ENCODE results near the gene GUCY2D.

DNA sequence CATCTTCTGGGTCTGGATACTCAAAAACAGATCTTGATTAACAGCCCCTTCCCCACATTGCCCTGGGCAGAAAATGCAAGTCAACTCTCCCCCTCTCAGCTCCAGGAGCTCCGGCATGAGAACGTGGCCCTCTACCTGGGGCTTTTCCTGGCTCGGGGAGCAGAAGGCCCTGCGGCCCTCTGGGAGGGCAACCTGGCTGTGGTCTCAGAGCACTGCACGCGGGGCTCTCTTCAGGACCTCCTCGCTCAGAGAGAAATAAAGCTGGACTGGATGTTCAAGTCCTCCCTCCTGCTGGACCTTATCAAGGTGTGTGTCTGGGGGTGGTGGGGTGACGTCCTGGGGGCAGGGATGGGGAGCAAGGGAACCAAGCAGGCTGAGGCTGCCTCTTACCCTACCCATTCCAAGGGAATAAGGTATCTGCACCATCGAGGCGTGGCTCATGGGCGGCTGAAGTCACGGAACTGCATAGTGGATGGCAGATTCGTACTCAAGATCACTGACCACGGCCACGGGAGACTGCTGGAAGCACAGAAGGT is 9.7 kb downstream of the GUCY2D start:
- TF ChIP-seq, protein P1, sequence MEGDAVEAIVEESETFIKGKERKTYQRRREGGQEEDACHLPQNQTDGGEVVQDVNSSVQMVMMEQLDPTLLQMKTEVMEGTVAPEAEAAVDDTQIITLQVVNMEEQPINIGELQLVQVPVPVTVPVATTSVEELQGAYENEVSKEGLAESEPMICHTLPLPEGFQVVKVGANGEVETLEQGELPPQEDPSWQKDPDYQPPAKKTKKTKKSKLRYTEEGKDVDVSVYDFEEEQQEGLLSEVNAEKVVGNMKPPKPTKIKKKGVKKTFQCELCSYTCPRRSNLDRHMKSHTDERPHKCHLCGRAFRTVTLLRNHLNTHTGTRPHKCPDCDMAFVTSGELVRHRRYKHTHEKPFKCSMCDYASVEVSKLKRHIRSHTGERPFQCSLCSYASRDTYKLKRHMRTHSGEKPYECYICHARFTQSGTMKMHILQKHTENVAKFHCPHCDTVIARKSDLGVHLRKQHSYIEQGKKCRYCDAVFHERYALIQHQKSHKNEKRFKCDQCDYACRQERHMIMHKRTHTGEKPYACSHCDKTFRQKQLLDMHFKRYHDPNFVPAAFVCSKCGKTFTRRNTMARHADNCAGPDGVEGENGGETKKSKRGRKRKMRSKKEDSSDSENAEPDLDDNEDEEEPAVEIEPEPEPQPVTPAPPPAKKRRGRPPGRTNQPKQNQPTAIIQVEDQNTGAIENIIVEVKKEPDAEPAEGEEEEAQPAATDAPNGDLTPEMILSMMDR (IDR thresholded peaks at IDR 0.05), result no peak
- no peak for TF ChIP-seq POLR2A (IDR thresholded peaks at IDR 0.05)
